ENCODE measurements around the gene NINJ1. TPM values are rescaled to one million over a fixed set of nuclear protein-coding genes. Genes with fewer than 3 reads are reported as not detected.

The NINJ1 gene
- total and polyA plus RNA-seq, 2 of the 13 experiments (the other 11 are each of a cell fraction or from before 2014, with no cell fraction given): 81.2 to 92.1 TPM

DNA sequence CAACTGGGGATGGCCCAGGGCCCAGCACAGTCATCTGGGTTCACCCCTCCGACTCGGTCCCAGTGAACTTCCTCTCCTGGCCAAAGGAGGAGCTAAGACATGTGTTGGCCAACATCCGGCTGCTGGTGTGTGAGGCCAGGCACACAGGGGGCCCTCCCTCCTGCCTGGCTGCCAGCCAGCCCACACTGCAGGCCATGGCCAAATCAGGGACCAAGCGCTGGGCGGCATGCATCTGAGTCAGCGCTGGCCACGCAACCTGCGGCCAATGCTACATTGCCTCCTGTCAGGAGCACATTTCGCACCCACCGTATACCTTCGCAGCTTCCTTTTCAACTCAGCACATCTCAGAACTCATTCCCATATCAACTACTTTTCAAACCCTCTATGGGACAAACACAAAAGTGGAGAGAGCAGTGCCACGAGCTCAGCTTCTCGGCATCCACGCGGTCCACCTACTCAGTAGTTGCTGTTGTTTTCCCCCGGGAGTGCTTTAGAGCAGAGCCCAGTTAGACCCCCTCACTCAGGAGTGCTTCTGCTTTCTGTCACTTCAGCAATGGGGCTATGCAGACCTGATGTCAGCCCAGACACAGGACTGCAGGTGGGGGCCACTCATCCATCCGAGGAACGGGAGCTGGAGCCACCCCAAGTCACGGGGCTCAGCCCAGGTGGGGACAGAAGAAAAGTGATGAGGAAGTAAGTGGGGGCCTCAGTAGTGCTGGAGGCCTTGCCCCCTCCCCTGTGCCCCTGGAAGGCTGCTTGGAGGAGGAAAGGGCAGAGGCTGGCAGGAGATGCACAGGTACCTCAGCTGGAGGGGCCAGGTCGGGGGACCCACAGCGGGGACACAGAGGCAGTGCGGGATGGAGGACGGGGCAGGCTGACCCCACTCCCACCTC, 13.9 kb downstream of the NINJ1 start (continued):
- TF ChIP-seq RCOR2 (CRISPR knock-in tag; IDR thresholded peaks at IDR 0.05): peak; percentile 78; the same call in 1 of the 2 replicates
- TF ChIP-seq, protein P1, sequence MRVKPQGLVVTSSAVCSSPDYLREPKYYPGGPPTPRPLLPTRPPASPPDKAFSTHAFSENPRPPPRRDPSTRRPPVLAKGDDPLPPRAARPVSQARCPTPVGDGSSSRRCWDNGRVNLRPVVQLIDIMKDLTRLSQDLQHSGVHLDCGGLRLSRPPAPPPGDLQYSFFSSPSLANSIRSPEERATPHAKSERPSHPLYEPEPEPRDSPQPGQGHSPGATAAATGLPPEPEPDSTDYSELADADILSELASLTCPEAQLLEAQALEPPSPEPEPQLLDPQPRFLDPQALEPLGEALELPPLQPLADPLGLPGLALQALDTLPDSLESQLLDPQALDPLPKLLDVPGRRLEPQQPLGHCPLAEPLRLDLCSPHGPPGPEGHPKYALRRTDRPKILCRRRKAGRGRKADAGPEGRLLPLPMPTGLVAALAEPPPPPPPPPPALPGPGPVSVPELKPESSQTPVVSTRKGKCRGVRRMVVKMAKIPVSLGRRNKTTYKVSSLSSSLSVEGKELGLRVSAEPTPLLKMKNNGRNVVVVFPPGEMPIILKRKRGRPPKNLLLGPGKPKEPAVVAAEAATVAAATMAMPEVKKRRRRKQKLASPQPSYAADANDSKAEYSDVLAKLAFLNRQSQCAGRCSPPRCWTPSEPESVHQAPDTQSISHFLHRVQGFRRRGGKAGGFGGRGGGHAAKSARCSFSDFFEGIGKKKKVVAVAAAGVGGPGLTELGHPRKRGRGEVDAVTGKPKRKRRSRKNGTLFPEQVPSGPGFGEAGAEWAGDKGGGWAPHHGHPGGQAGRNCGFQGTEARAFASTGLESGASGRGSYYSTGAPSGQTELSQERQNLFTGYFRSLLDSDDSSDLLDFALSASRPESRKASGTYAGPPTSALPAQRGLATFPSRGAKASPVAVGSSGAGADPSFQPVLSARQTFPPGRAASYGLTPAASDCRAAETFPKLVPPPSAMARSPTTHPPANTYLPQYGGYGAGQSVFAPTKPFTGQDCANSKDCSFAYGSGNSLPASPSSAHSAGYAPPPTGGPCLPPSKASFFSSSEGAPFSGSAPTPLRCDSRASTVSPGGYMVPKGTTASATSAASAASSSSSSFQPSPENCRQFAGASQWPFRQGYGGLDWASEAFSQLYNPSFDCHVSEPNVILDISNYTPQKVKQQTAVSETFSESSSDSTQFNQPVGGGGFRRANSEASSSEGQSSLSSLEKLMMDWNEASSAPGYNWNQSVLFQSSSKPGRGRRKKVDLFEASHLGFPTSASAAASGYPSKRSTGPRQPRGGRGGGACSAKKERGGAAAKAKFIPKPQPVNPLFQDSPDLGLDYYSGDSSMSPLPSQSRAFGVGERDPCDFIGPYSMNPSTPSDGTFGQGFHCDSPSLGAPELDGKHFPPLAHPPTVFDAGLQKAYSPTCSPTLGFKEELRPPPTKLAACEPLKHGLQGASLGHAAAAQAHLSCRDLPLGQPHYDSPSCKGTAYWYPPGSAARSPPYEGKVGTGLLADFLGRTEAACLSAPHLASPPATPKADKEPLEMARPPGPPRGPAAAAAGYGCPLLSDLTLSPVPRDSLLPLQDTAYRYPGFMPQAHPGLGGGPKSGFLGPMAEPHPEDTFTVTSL (CRISPR knock-in tag; IDR thresholded peaks at IDR 0.05; ENCODE audit: borderline replicate concordance): peak; percentile 50; the same call in 1 of the 2 replicates
- TF ChIP-seq ZNF3 (CRISPR knock-in tag; IDR thresholded peaks at IDR 0.05): no peak
- TF ChIP-seq ZNF790 (CRISPR knock-in tag; IDR thresholded peaks at IDR 0.05; ENCODE audit: borderline replicate concordance): peak; percentile 34; the same call in 1 of the 2 replicates
- peak; percentile 79 for TF ChIP-seq MIER2 (CRISPR knock-in tag; IDR thresholded peaks at IDR 0.05)
- TF ChIP-seq ZNF329 (CRISPR knock-in tag; IDR thresholded peaks at IDR 0.05; ENCODE audit: low read depth): no peak
- TF ChIP-seq SIN3A (IDR thresholded peaks at IDR 0.05; ENCODE audit: borderline replicate concordance, low read depth, low read length): no peak
- no peak for TF ChIP-seq MAFG (CRISPR knock-in tag; IDR thresholded peaks at IDR 0.05)
- TF ChIP-seq, protein P2, sequence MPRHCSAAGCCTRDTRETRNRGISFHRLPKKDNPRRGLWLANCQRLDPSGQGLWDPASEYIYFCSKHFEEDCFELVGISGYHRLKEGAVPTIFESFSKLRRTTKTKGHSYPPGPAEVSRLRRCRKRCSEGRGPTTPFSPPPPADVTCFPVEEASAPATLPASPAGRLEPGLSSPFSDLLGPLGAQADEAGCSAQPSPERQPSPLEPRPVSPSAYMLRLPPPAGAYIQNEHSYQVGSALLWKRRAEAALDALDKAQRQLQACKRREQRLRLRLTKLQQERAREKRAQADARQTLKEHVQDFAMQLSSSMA (CRISPR knock-in tag; IDR thresholded peaks at IDR 0.05): peak; percentile 91
- no peak for TF ChIP-seq EZH2 (conservative IDR thresholded peaks at IDR 0.05; ENCODE audit: low read depth, low read length)
- peak; percentile 95; the same call in 1 of the 2 replicates for TF ChIP-seq ZKSCAN8 (CRISPR knock-in tag; IDR thresholded peaks at IDR 0.05; ENCODE audit: borderline replicate concordance)
- TF ChIP-seq, protein P3, sequence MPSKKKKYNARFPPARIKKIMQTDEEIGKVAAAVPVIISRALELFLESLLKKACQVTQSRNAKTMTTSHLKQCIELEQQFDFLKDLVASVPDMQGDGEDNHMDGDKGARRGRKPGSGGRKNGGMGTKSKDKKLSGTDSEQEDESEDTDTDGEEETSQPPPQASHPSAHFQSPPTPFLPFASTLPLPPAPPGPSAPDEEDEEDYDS (CRISPR knock-in tag; IDR thresholded peaks at IDR 0.05): peak; percentile 67
- TF ChIP-seq, protein P4, sequence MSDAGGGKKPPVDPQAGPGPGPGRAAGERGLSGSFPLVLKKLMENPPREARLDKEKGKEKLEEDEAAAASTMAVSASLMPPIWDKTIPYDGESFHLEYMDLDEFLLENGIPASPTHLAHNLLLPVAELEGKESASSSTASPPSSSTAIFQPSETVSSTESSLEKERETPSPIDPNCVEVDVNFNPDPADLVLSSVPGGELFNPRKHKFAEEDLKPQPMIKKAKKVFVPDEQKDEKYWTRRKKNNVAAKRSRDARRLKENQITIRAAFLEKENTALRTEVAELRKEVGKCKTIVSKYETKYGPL (CRISPR knock-in tag; IDR thresholded peaks at IDR 0.05): no peak
- TF ChIP-seq ZNF562 (CRISPR knock-in tag; IDR thresholded peaks at IDR 0.05; ENCODE audit: borderline replicate concordance): no peak
- TF ChIP-seq, protein P5, sequence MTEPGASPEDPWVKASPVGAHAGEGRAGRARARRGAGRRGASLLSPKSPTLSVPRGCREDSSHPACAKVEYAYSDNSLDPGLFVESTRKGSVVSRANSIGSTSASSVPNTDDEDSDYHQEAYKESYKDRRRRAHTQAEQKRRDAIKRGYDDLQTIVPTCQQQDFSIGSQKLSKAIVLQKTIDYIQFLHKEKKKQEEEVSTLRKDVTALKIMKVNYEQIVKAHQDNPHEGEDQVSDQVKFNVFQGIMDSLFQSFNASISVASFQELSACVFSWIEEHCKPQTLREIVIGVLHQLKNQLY (CRISPR knock-in tag; IDR thresholded peaks at IDR 0.05): peak; percentile 89
- peak; percentile 59 for TF ChIP-seq RBM22 (optimal IDR thresholded peaks at IDR 0.05; ENCODE audit: low read length)
- TF ChIP-seq, protein P6, sequence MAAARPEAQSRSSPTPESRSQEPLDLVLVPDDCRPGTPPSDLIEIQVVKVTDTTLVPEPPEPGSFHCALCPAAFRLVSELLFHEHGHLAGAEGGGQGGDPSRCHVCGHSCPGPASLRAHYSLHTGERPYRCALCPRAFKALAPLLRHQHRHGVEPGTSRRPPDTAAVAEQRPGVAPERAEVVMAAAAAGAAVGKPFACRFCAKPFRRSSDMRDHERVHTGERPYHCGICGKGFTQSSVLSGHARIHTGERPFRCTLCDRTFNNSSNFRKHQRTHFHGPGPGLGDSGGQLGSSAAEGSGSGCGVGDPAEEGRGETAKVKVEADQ (CRISPR knock-in tag; IDR thresholded peaks at IDR 0.05; ENCODE audit: borderline replicate concordance): no peak
- TF ChIP-seq NFE2L1 (CRISPR knock-in tag; IDR thresholded peaks at IDR 0.05; ENCODE audit: borderline replicate concordance): no peak; the same call in 1 of the 2 replicates
- TF ChIP-seq ZNF547 (CRISPR knock-in tag; IDR thresholded peaks at IDR 0.05): peak; percentile 51; the same call in 1 of the 2 replicates
